Upper lobe of right lung (tissue), 1 donor: ENCODE results near the gene MPEG1. TPM values are rescaled to one million over a fixed set of nuclear protein-coding genes. Genes with fewer than 3 reads are reported as not detected.

Experiments
- ATAC-seq: fragments of 200-7000 bp; cut with Tn5 transposase; one replicate; pipeline ENCODE4 v1.9.1; 2020; ENCODE audit warnings: mild to moderate bottlenecking, moderate library complexity
- DNase-seq: peaks from one replicate; pipeline ENCODE4 v3.0.0-alpha.2; 2020
- H3K27ac ChIP-seq: fragments of 200-600 bp; one replicate; pipeline ENCODE4 v1.8.0; 2022
- H3K27me3 ChIP-seq: fragments of 200-600 bp; one replicate; pipeline ENCODE4 v1.8.0; 2022; ENCODE audit warnings: mild to moderate bottlenecking
- H3K36me3 ChIP-seq: fragments of 200-600 bp; one replicate; pipeline ENCODE4 v1.8.0; 2022
- H3K4me1 ChIP-seq: fragments of 200-600 bp; one replicate; pipeline ENCODE4 v1.8.0; 2022
- H3K4me3 ChIP-seq: fragments of 200-600 bp; one replicate; pipeline ENCODE4 v1.8.0; 2022; ENCODE audit warnings: mild to moderate bottlenecking
- H3K9me3 ChIP-seq: fragments of 200-600 bp; one replicate; pipeline ENCODE4 v1.8.0; 2022
- intact Hi-C: fragments of 100-400 bp; cut with DNase I; formaldehyde crosslinking; loops from one replicate; pipeline ENCODE4 v1.11.0; 2022
- total RNA-seq: library from RNA; stranded (reverse); fragmentation: NEBNext Ultra II Directional; extraction: Animal tissue kit (Norgen Biotek cat#: 25700); gene quantifications from one replicate; pipeline ENCODE4 v1.2.1, GENCODE V29; 2021
- TF ChIP-seq, protein P1 (sequence below): fragments of 200-600 bp; IDR thresholded peaks from one replicate; pipeline ENCODE4 v1.8.0; 2022; ENCODE audit warnings: antibody characterized with exemption
- donor health status: DM: no; HTN: yes; CAD: no; lungs with severe emphysema.

MPEG1 gene
- total RNA-seq, 1 donor from 2014 or later, result 34.1 TPM

DNA sequence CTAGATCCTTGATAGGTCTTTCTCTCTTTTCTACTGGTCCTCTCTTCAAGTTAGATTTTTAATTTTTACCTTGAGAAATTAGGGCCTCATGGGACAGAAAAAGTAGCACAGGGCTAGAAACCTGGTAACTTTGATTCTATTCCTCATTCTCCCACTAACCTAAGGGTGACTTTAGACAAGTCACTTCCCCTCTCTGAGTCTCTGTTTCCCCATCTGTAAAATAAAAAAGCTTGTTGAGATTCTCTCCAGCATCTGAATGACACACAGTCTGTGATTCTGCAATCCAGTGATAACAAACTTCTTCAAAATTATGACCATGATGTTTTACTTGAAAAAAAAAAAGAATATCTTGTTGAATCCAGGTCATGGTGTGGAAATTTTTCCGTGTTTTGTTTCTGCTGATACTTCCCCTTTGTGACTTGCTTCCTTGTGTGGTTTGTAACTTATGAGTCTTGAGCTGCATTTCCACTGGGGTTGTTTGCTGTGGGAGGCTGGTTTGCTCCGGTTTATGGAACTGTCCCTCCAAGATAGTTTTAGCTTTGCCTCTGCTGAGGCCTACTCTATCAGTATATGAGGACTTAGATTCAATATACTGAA, 9.8 kb upstream of the MPEG1 start:
- Histone ChIP-seq H3K27me3 (no peaks in the 10 kb centered on the region), H3K36me3 (no peaks in the 10 kb centered on the region), H3K4me3 (no peak overlapping the region), H3K27ac (peak overlapping the region; percentile 67), H3K9me3 (no peaks in the 10 kb centered on the region), H3K4me1 (peaks cover 45% of the 10 kb centered on the region)
- DNase-seq, result no peak
- intact Hi-C loops, result no loop called here
- TF ChIP-seq, protein P1, sequence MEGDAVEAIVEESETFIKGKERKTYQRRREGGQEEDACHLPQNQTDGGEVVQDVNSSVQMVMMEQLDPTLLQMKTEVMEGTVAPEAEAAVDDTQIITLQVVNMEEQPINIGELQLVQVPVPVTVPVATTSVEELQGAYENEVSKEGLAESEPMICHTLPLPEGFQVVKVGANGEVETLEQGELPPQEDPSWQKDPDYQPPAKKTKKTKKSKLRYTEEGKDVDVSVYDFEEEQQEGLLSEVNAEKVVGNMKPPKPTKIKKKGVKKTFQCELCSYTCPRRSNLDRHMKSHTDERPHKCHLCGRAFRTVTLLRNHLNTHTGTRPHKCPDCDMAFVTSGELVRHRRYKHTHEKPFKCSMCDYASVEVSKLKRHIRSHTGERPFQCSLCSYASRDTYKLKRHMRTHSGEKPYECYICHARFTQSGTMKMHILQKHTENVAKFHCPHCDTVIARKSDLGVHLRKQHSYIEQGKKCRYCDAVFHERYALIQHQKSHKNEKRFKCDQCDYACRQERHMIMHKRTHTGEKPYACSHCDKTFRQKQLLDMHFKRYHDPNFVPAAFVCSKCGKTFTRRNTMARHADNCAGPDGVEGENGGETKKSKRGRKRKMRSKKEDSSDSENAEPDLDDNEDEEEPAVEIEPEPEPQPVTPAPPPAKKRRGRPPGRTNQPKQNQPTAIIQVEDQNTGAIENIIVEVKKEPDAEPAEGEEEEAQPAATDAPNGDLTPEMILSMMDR, result no peak
- ATAC-seq, result peak; percentile 72

- ATAC-seq (no peak), DNase-seq (no peak)
- TF ChIP-seq, protein P1, result no peak
- Histone ChIP-seq H3K27ac (no peak overlapping the region), H3K27me3 (no peaks in the 10 kb centered on the region), H3K36me3 (no peaks in the 10 kb centered on the region), H3K4me3 (no peak overlapping the region), H3K4me1 (peaks cover 55% of the 10 kb centered on the region), H3K9me3 (no peaks in the 10 kb centered on the region)
- intact Hi-C loops, result no loop called here
Measured at GRCh38 chr11:59221441-59221840, 8.7 kb upstream of the MPEG1 start.

GRCh38 chr11:59219836-59220235, 7.1 kb upstream of the MPEG1 start:
- Histone ChIP-seq H3K36me3 (no peaks in the 10 kb centered on the region), H3K27ac (no peak overlapping the region), H3K4me1 (peaks cover 52% of the 10 kb centered on the region), H3K27me3 (no peaks in the 10 kb centered on the region), H3K4me3 (no peak overlapping the region), H3K9me3 (no peaks in the 10 kb centered on the region)
- TF ChIP-seq, protein P1, result no peak
- ATAC-seq, result no peak
- DNase-seq, result no peak
- intact Hi-C loops, result no loop called here

- H3K4me3 ChIP-seq, result no peak overlapping the region
- H3K4me1 ChIP-seq, result peaks cover 43% of the 10 kb centered on the region
- no peaks in the 10 kb centered on the region for H3K9me3 ChIP-seq
- intact Hi-C loops, result no loop called here
- no peaks in the 10 kb centered on the region for H3K36me3 ChIP-seq
- TF ChIP-seq, protein P1, result no peak
- H3K27me3 ChIP-seq, result no peaks in the 10 kb centered on the region
- DNase-seq (no peak), ATAC-seq (no peak)
- no peak overlapping the region for H3K27ac ChIP-seq
Measured at GRCh38 chr11:59218893-59219292, 6.2 kb upstream of the MPEG1 start.

GRCh38 chr11:59218319-59218718, 5.6 kb upstream of the MPEG1 start:
- H3K4me3 ChIP-seq, result no peak overlapping the region
- no peaks in the 10 kb centered on the region for H3K27me3 ChIP-seq
- no peak overlapping the region for H3K27ac ChIP-seq
- no peak for DNase-seq
- peaks cover 37% of the 10 kb centered on the region for H3K4me1 ChIP-seq
- no peaks in the 10 kb centered on the region for H3K36me3 ChIP-seq
- H3K9me3 ChIP-seq, result no peaks in the 10 kb centered on the region
- intact Hi-C loops, result no loop called here
- TF ChIP-seq, protein P1, result no peak
- ATAC-seq, result no peak
